A549 (cell line): Measurements from ENCODE around the gene LENG1. TPM values are rescaled to one million over a fixed set of nuclear protein-coding genes. Genes with fewer than 3 reads are reported as not detected.
"Not testable (repeated sequence)": the region's sequence is repeated elsewhere in the genome, so short reads cannot be mapped to it uniquely, and the experiment has no call there.

ENCODE experiments used
- ATAC-seq, 2 experiments: fragments of 200-7000 bp in 1 of 2; fragments of >200 bp in 1 of 2; cut with Nextera tagmentation in 1 of 2; cut with Tn5 transposase in 1 of 2; 3 replicates each; pipeline versions ENCODE4 v1.8.0 to v1.9.1; 2018 to 2020; ENCODE audit warnings: mild to moderate bottlenecking in 1 of 2, moderate library complexity in 1 of 2
- CTCF ChIA-PET: fragments of 300-600 bp; sonication (Branson Sonifier 250); formaldehyde crosslinking; extraction: SDS; loops from one replicate; lab custom pipeline; 2021; ENCODE audit warnings: antibody characterized with exemption, inconsistent platforms; lab: Yijun Ruan, JAX
- POLR2A ChIA-PET: fragments of 350-600 bp; formaldehyde crosslinking; extraction: SDS; loops from one replicate; lab custom pipeline; 2021; ENCODE audit warnings: antibody characterized with exemption, inconsistent platforms; lab: Yijun Ruan, JAX
- DNase-seq, 2 experiments: peaks; one replicate each; pipeline versions ENCODE4 v3.0.0 to v3.0.0-alpha.2; 2011 to 2016; ENCODE audit warnings: low read depth in 1 of 2, low spot score in 1 of 2
- FAIRE-seq: peaks from 2 replicates; lab custom pipeline; 2011; peaks lifted over from hg19 to GRCh38; lab: Jason Lieb, UNC
- H3K27ac ChIP-seq, 2 experiments: fragments of >200 bp; sonication (Bioruptor Twin); formaldehyde crosslinking; 3 replicates each; pipeline ENCODE4 v1.5.1; 2016 to 2017
- H3K4me1 ChIP-seq: fragments of >200 bp; sonication (Bioruptor Twin); formaldehyde crosslinking; 3 replicates; pipeline ENCODE4 v1.6.1; 2016
- H3K4me2 ChIP-seq: fragments of >200 bp; sonication (Bioruptor Twin); formaldehyde crosslinking; 3 replicates; pipeline ENCODE4 v1.6.1; 2016
- H3K4me3 ChIP-seq: fragments of >200 bp; sonication (Bioruptor Twin); formaldehyde crosslinking; 3 replicates; pipeline ENCODE4 v1.5.1; 2016
- H3K9me3 ChIP-seq: fragments of >200 bp; sonication (Bioruptor Twin); formaldehyde crosslinking; 3 replicates; pipeline ENCODE4 v1.6.1; 2016
- BCL3 ChIP-seq: fragments of >200 bp; sonication (Bioruptor Twin); formaldehyde crosslinking; IDR thresholded peaks from 3 replicates; pipeline ENCODE4 v1.6.1; 2016
- CBX2 ChIP-seq: fragments of 200-600 bp; sonication (generic); IDR thresholded peaks from 2 replicates; pipeline ENCODE4 v1.6.1; 2016; ENCODE audit warnings: low read depth, mild to moderate bottlenecking, borderline replicate concordance
- CEBPB ChIP-seq, 2 experiments: fragments of >200 bp in 1 of 2; sonication (Bioruptor Twin) in 1 of 2; formaldehyde crosslinking in 1 of 2; IDR thresholded peaks; 2 replicates each; pipeline ENCODE4 v1.6.1; 2012 to 2016
- CHD4 ChIP-seq: fragments of 200-600 bp; sonication (generic); IDR thresholded peaks from 2 replicates; pipeline ENCODE4 v1.6.1; 2016; ENCODE audit warnings: antibody characterized with exemption, mild to moderate bottlenecking, borderline replicate concordance
- E2F6 ChIP-seq: IDR thresholded peaks from 2 replicates; pipeline ENCODE4 v1.6.1; 2012; ENCODE audit warnings: low read depth, borderline replicate concordance
- FOXS1 ChIP-seq: fragments of 250-450 bp; sonication (Bioruptor Pico); IDR thresholded peaks from 2 replicates; pipeline ENCODE4 v1.5.0; 2020; ENCODE audit warnings: mild to moderate bottlenecking, moderate library complexity
- HDAC2 ChIP-seq: fragments of 200-600 bp; sonication (generic); IDR thresholded peaks from 2 replicates; pipeline ENCODE4 v1.6.1; 2016
- HEYL ChIP-seq: fragments of 250-450 bp; sonication (Bioruptor Pico); IDR thresholded peaks from 2 replicates; pipeline ENCODE4 v1.8.0; 2021; ENCODE audit warnings: mild to moderate bottlenecking, moderate library complexity
- HOXA7 ChIP-seq: fragments of 250-450 bp; sonication (Bioruptor Pico); IDR thresholded peaks from 2 replicates; pipeline ENCODE4 v1.5.0; 2020; ENCODE audit warnings: mild to moderate bottlenecking, moderate library complexity
- JUNB ChIP-seq: fragments of >200 bp; sonication (Bioruptor Twin); formaldehyde crosslinking; IDR thresholded peaks from 2 replicates; pipeline ENCODE4 v1.6.1; 2016
- KDM1A ChIP-seq: fragments of 200-600 bp; sonication (generic); IDR thresholded peaks from 2 replicates; pipeline ENCODE4 v1.6.1; 2016; ENCODE audit warnings: low read depth, mild to moderate bottlenecking
- MAFK ChIP-seq: fragments of 450-650 bp; IDR thresholded peaks from 2 replicates; pipeline ENCODE4 v1.6.1; 2014; ENCODE audit not compliant: partially characterized antibody
- MYC ChIP-seq: IDR thresholded peaks from 2 replicates; pipeline ENCODE4 v1.6.1; 2012; ENCODE audit warnings: mild to moderate bottlenecking, inconsistent platforms, low read length, improper control_type of control experiment, borderline replicate concordance
- POLR2AphosphoS2 ChIP-seq: conservative IDR thresholded peaks from 2 replicates; pipeline ENCODE4 v1.6.1; 2012; ENCODE audit warnings: low read length, improper control_type of control experiment, inconsistent platforms
- RARB ChIP-seq: fragments of 250-450 bp; sonication (Bioruptor Pico); IDR thresholded peaks from 2 replicates; pipeline ENCODE4 v1.8.0; 2021; ENCODE audit warnings: mild to moderate bottlenecking, moderate library complexity
- RCOR1 ChIP-seq: fragments of 150-350 bp; IDR thresholded peaks from 2 replicates; pipeline ENCODE4 v1.6.1; 2014; ENCODE audit warnings: antibody characterized with exemption, low read length, low read depth
- REST ChIP-seq: fragments of 200-600 bp; sonication (generic); IDR thresholded peaks from 2 replicates; pipeline ENCODE4 v1.6.1; 2016; ENCODE audit warnings: antibody characterized with exemption, mild to moderate bottlenecking, moderate library complexity
- RFX5 ChIP-seq: fragments of 450-650 bp; IDR thresholded peaks from 2 replicates; pipeline ENCODE4 v1.7.1; 2014; ENCODE audit warnings: antibody characterized with exemption, mild to moderate bottlenecking, moderate library complexity
- ZC3H11A ChIP-seq: fragments of 450-650 bp; IDR thresholded peaks from 2 replicates; pipeline ENCODE4 v1.6.1; 2014; ENCODE audit warnings: antibody characterized with exemption, mild to moderate bottlenecking
- ZFP36 ChIP-seq: fragments of 450-650 bp; IDR thresholded peaks from 2 replicates; pipeline ENCODE4 v1.6.1; 2014; ENCODE audit warnings: borderline replicate concordance; ENCODE audit not compliant: partially characterized antibody
- WGBS: methylation state at CpG from one replicate; pipeline ENCODE4 v1.1.6; 2017; ENCODE audit errors: missing lambda C conversion rate; 5-methylcytosine and 5-hydroxymethylcytosine counted together
- polyA plus RNA-seq, 4 experiments: library from polyadenylated mRNA; depleted of rRNA in 3 of 4; stranded (reverse); fragments of >200 nt; fragmentation: RNase III in 1 of 4; extraction: RNeasy Plus Mini Kit Qiagen cat#74134 plus additional on column Dnase treatment in 1 of 4; gene quantifications; 2 replicates in 3 of 4; 3 replicates in 1 of 4; pipeline ENCODE4 v1.2.3, GENCODE V29; 2011 to 2017
- TF ChIP-seq, protein P1 (sequence below): fragments of 250-450 bp; sonication (Bioruptor Pico); IDR thresholded peaks from 2 replicates; pipeline ENCODE4 v1.5.0; 2020; ENCODE audit warnings: low read depth, mild to moderate bottlenecking, moderate library complexity
- TF ChIP-seq, protein P2 (sequence below): fragments of >200 bp; sonication (Bioruptor Twin); formaldehyde crosslinking; IDR thresholded peaks from 3 replicates; pipeline ENCODE4 v1.5.1; 2016

The LENG1 gene
- polyA plus RNA-seq, 2 of the 4 experiments (the other 2 are of a cell fraction) = 13.3 to 13.8 TPM

GRCh38 chr19:54207983-54208783 is 48.7 kb upstream of the LENG1 start (continued):
- TF ChIP-seq E2F6 (no peak), KDM1A (no peak), HEYL (CRISPR knock-in tag) (no peak), ZC3H11A (no peak), ZFP36 (no peak), JUNB (no peak), MAFK (no peak)
- TF ChIP-seq, protein P1, sequence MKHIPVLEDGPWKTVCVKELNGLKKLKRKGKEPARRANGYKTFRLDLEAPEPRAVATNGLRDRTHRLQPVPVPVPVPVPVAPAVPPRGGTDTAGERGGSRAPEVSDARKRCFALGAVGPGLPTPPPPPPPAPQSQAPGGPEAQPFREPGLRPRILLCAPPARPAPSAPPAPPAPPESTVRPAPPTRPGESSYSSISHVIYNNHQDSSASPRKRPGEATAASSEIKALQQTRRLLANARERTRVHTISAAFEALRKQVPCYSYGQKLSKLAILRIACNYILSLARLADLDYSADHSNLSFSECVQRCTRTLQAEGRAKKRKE (CRISPR knock-in tag) = peak; percentile 78
- TF ChIP-seq, all 56 proteins: peak for 15

GRCh38 chr19:54207676-54207982 is 48.1 kb upstream of the LENG1 start:
- Histone ChIP-seq H3K4me3 (peak overlapping the region; percentile 7; the same call in 1 of the 3 replicates), H3K4me1 (peaks cover 87% of the 10 kb centered on the region), H3K4me2 (peak overlapping the region; percentile 93), H3K27ac (peak overlapping the region in 1 of 2 experiments; percentile 68; a peak in 1 of 6 replicates), H3K9me3 (no peaks in the 10 kb centered on the region)
- WGBS = 91% methylated on average over 5 of the region's 5 CpGs
- DNase-seq (no peak), FAIRE-seq (no peak)
- POLR2A ChIA-PET = interaction anchor here (2.7 to 5.0 kb wide), 2 partner anchors 17 to 70 kb away, joined by 14 to 55 read pairs; partner anchors contain the start of genes CNOT3, MBOAT7 and TSEN34
- no peak for TF ChIP-seq HDAC2
- TF ChIP-seq BCL3 = no peak
- no peak for TF ChIP-seq E2F6
- TF ChIP-seq FOXS1 (CRISPR knock-in tag) = no peak
- TF ChIP-seq HOXA7 (CRISPR knock-in tag) = no peak
- no peak for TF ChIP-seq RCOR1
- TF ChIP-seq, protein P1 (CRISPR knock-in tag) = no peak
- TF ChIP-seq RFX5 = no peak
- no peak for TF ChIP-seq CHD4
- TF ChIP-seq POLR2AphosphoS2 = no peak
- TF ChIP-seq, protein P2, sequence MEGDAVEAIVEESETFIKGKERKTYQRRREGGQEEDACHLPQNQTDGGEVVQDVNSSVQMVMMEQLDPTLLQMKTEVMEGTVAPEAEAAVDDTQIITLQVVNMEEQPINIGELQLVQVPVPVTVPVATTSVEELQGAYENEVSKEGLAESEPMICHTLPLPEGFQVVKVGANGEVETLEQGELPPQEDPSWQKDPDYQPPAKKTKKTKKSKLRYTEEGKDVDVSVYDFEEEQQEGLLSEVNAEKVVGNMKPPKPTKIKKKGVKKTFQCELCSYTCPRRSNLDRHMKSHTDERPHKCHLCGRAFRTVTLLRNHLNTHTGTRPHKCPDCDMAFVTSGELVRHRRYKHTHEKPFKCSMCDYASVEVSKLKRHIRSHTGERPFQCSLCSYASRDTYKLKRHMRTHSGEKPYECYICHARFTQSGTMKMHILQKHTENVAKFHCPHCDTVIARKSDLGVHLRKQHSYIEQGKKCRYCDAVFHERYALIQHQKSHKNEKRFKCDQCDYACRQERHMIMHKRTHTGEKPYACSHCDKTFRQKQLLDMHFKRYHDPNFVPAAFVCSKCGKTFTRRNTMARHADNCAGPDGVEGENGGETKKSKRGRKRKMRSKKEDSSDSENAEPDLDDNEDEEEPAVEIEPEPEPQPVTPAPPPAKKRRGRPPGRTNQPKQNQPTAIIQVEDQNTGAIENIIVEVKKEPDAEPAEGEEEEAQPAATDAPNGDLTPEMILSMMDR = no peak
- no peak for TF ChIP-seq CEBPB (IDR thresholded peaks at IDR 0.05)
- no peak for TF ChIP-seq CBX2
- TF ChIP-seq REST = no peak
- no peak for TF ChIP-seq MYC
- no peak for TF ChIP-seq RARB (CRISPR knock-in tag)
- TF ChIP-seq, all 56 proteins: peak for 0
- ATAC-seq = no peak
- CTCF ChIA-PET = interaction anchor here (0.6 to 2.2 kb wide), 4 partner anchors 15 to 39 kb away, joined by 3 to 8 read pairs (median 6); no protein-coding TSS in a partner anchor

DNA sequence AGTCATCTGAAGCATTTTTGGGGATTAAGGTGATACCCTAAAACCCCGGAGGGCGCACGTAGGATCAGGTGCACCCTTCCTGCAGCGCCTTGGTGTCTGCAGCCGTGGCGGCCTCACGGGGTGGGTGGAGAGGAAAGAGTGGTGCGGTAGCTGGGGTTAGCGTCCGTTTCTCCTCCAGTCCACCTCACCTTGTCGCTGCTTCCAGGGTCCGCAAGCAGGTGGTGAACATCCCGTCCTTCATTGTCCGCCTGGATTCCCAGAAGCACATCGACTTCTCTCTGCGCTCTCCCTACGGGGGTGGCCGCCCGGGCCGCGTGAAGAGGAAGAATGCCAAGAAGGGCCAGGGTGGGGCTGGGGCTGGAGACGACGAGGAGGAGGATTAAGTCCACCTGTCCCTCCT is 47.7 kb upstream of the LENG1 start:
- peak overlapping the region; percentile 93 for H3K4me2 ChIP-seq
- DNase-seq, ATAC-seq, H3K4me3 ChIP-seq, FAIRE-seq, H3K27ac ChIP-seq, H3K9me3 ChIP-seq: not testable (repeated sequence)
- H3K4me1 ChIP-seq = peaks cover 92% of the 10 kb centered on the region
- WGBS = 90% methylated on average over 23 of the region's 23 CpGs
- ChIA-PET CTCF (interaction anchor here (0.9 to 2.6 kb wide), 3 partner anchors 12 to 39 kb away, joined by 4 to 9 read pairs (median 8); no protein-coding TSS in a partner anchor), POLR2A (interaction anchor here (5.0 kb wide), 1 partner anchor 17 kb away, joined by 55 read pairs; the partner anchor contains the start of genes MBOAT7 and TSEN34)
